NT2/D1 (cell line): ENCODE results near the gene FARP1.

Experiments used
- YY1 ChIP-seq: IDR thresholded peaks from 2 replicates; pipeline ENCODE4 v1.6.1; 2011; ENCODE audit not compliant: insufficient read length, insufficient read depth
- ZNF274 ChIP-seq: IDR thresholded peaks from 2 replicates; pipeline ENCODE4 v1.6.1; 2011; ENCODE audit warnings: mild to moderate bottlenecking, low read depth, low read length

- TF ChIP-seq ZNF274 (no peak), YY1 (no peak)
These were observed 71.2 kb downstream of the FARP1 start for GRCh38 chr13:98214008-98214643.
